CD14-positive monocyte (primary cell): ENCODE data around the gene CD1B. TPM values are rescaled to one million over a fixed set of nuclear protein-coding genes. Genes with fewer than 3 reads are reported as not detected.

ENCODE experiments used
- DNase-seq, 3 donors: peaks; one replicate each; pipeline ENCODE4 v3.0.0-alpha.2; 2011 to 2022
- H2AFZ ChIP-seq: 2 replicates; pipeline ENCODE4 v1.6.0; 2012; ENCODE audit warnings: mild to moderate bottlenecking, low read depth, low read length, inconsistent platforms; ENCODE audit not compliant: insufficient read depth, poor library complexity, severe bottlenecking
- H3K27ac ChIP-seq, 2 donors: 1 replicate in 1 of 2; 2 replicates in 1 of 2; pipeline ENCODE4 v1.5.1; 2012 to 2013; ENCODE audit warnings: low read length in 2 of 2, control low read depth in 1 of 2, inconsistent platforms in 1 of 2, low read depth in 1 of 2, mild to moderate bottlenecking in 1 of 2
- H3K27me3 ChIP-seq, 2 donors: one replicate each; pipeline versions ENCODE4 v1.6.0 to v1.6.1; 2011 to 2013; ENCODE audit warnings: low read length in 2 of 2; ENCODE audit not compliant: control insufficient read depth in 2 of 2, insufficient read depth in 2 of 2
- H3K36me3 ChIP-seq, 2 donors: replicated peaks in 1 of 2; 1 replicate in 1 of 2; 2 replicates in 1 of 2; pipeline versions ENCODE4 v1.5.1 to v1.6.1; 2012 to 2013; ENCODE audit warnings: low read length in 2 of 2, control low read depth in 1 of 2, inconsistent platforms in 1 of 2, mild to moderate bottlenecking in 1 of 2; ENCODE audit not compliant: insufficient read depth in 2 of 2, control insufficient read depth in 1 of 2
- H3K4me1 ChIP-seq, 2 donors: 1 replicate in 1 of 2; 2 replicates in 1 of 2; pipeline versions ENCODE4 v1.5.1 to v1.6.1; 2012 to 2013; ENCODE audit warnings: low read length in 2 of 2, control low read depth in 1 of 2, inconsistent platforms in 1 of 2, mild to moderate bottlenecking in 1 of 2, moderate library complexity in 1 of 2; ENCODE audit not compliant: insufficient read depth in 2 of 2, control insufficient read depth in 1 of 2
- H3K4me2 ChIP-seq: replicated peaks from 2 replicates; pipeline ENCODE3; 2012; ENCODE audit warnings: low read length, moderate library complexity, mild to moderate bottlenecking; ENCODE audit not compliant: poor library complexity, severe bottlenecking; ENCODE audit errors: extremely low read depth
- H3K4me3 ChIP-seq, 3 experiments: fragments of 200-600 bp in 1 of 3; sonication (generic) in 1 of 3; replicated peaks in 1 of 3; 1 replicate in 2 of 3; 2 replicates in 1 of 3; pipeline ENCODE4 v1.5.1; 2011 to 2013; ENCODE audit warnings: low read length in 3 of 3, mild to moderate bottlenecking in 3 of 3, control low read depth in 2 of 3, low read depth in 2 of 3, inconsistent platforms in 1 of 3, moderate library complexity in 1 of 3
- H3K79me2 ChIP-seq: 2 replicates; pipeline ENCODE4 v1.6.0; 2012; ENCODE audit warnings: mild to moderate bottlenecking, control low read depth, inconsistent platforms, low read length, moderate library complexity; ENCODE audit not compliant: insufficient read depth
- H3K9ac ChIP-seq: 2 replicates; pipeline ENCODE4 v1.6.0; 2017; ENCODE audit warnings: low read length, mild to moderate bottlenecking; ENCODE audit not compliant: insufficient read depth, poor library complexity, severe bottlenecking
- H3K9me3 ChIP-seq, 2 donors: replicated peaks in 1 of 2; 1 replicate in 1 of 2; 2 replicates in 1 of 2; pipeline versions ENCODE4 v1.5.1 to v1.6.1; 2012 to 2013; ENCODE audit warnings: low read length in 2 of 2, control low read depth in 1 of 2; ENCODE audit not compliant: control insufficient read depth in 1 of 2, insufficient read depth in 1 of 2
- H4K20me1 ChIP-seq: 2 replicates; pipeline ENCODE4 v1.6.0; 2012; ENCODE audit warnings: mild to moderate bottlenecking, low read length, control low read depth, moderate library complexity; ENCODE audit not compliant: insufficient read depth
- H3K27ac Mint-ChIP-seq, 7 donors: one replicate each; pipeline ENCODE4 v1.8.0; 2020; ENCODE audit warnings: mild to moderate bottlenecking in 7 of 7, mixed read lengths in 7 of 7, moderate library complexity in 6 of 7, inconsistent platforms in 2 of 7
- H3K27me3 Mint-ChIP-seq, 3 donors: one replicate each; pipeline ENCODE4 v1.8.0; 2021 to 2022; ENCODE audit warnings: low read depth in 3 of 3, mild to moderate bottlenecking in 3 of 3, mixed read lengths in 3 of 3, moderate library complexity in 3 of 3, inconsistent platforms in 1 of 3
- H3K36me3 Mint-ChIP-seq, 2 donors: one replicate each; pipeline ENCODE4 v1.8.0; 2020; ENCODE audit warnings: mixed read lengths in 2 of 2, inconsistent platforms in 1 of 2, mild to moderate bottlenecking in 1 of 2
- H3K4me1 Mint-ChIP-seq: one replicate; pipeline ENCODE4 v1.8.0; 2020; ENCODE audit warnings: mild to moderate bottlenecking, mixed read lengths
- H3K4me3 Mint-ChIP-seq, 2 donors: one replicate each; pipeline ENCODE4 v1.8.0; 2020; ENCODE audit warnings: mild to moderate bottlenecking in 2 of 2, mixed read lengths in 2 of 2, moderate library complexity in 1 of 2
- H3K9me3 Mint-ChIP-seq, 7 donors: one replicate each; pipeline ENCODE4 v1.8.0; 2020 to 2022; ENCODE audit warnings: mixed read lengths in 7 of 7, mild to moderate bottlenecking in 6 of 7, moderate library complexity in 6 of 7, inconsistent platforms in 2 of 7
- CTCF ChIP-seq: fragments of 200-600 bp; IDR thresholded peaks from one replicate; pipeline ENCODE4 v1.8.0; 2022; ENCODE audit warnings: antibody characterized with exemption, mild to moderate bottlenecking
- WGBS: methylation state at CpG from one replicate; pipeline ENCODE4 v1.1.5; 2013; ENCODE audit warnings: missing lambda C conversion rate; ENCODE audit not compliant: insufficient coverage; 5-methylcytosine and 5-hydroxymethylcytosine counted together
- intact Hi-C, 2 donors: fragments of 100-400 bp; cut with micrococcal nuclease; formaldehyde crosslinking; loops; one replicate each; pipeline versions ENCODE4 v1.15.0 to v1.15.1; 2023
- polyA plus RNA-seq, 3 donors: library from polyadenylated mRNA; depleted of rRNA in 1 of 3; unstranded in 2 of 3; stranded (reverse) in 1 of 3; fragments of 300-500 nt in 2 of 3; fragments of >200 nt in 1 of 3; fragmentation: Illumina TruSeq in 2 of 3; gene quantifications; 1 replicate in 2 of 3; 2 replicates in 1 of 3; pipeline ENCODE4 v1.2.3, GENCODE V29; 2012 to 2021

CD1B gene
- polyA plus RNA-seq, 3 donors = 1.3 to 2.7 (median 2.3) TPM

GRCh38 chr1:158323866-158324265 lies 7.5 kb downstream of the CD1B start:
- Mint-ChIP-seq H3K27ac (peak overlapping the region in 1 of 7 donors; percentile 43), H3K27me3 (peaks cover 12 to 17% (median 13%) of the 10 kb centered on the region in 3 donors), H3K4me1 (peaks cover 20% of the 10 kb centered on the region), H3K9me3 (peaks cover 4 to 14% (median 8%) of the 10 kb centered on the region in 7 donors), H3K4me3 (no peak overlapping the region), H3K36me3 (peaks cover 3 to 5% of the 10 kb centered on the region in 2 donors)
- peaks cover 36 to 43% of the 10 kb centered on the region in 2 donors for H3K4me1 ChIP-seq
- H2AFZ ChIP-seq = no peak overlapping the region
- H3K4me3 ChIP-seq = peak overlapping the region in 1 of 3 experiments; percentile 52
- peaks cover 3 to 14% of the 10 kb centered on the region in 2 donors for H3K27me3 ChIP-seq
- H4K20me1 ChIP-seq = no peaks in the 10 kb centered on the region
- H3K4me2 ChIP-seq = peak overlapping the region; percentile 60
- no CpG with 5 or more reads among the region's 1 CpG for WGBS
- no peak for TF ChIP-seq CTCF
- no peaks in the 10 kb centered on the region for H3K36me3 ChIP-seq
- no peak overlapping the region for H3K27ac ChIP-seq
- DNase-seq = no peak
- peaks cover 0 to 4% of the 10 kb centered on the region in 2 donors for H3K9me3 ChIP-seq
- intact Hi-C loops = no loop called here
- no peak overlapping the region for H3K9ac ChIP-seq
- H3K79me2 ChIP-seq = no peaks in the 10 kb centered on the region

GRCh38 chr1:158311066-158311465 lies 20.3 kb downstream of the CD1B start:
- peaks cover 2 to 25% (median 14%) of the 10 kb centered on the region in 7 donors for H3K9me3 Mint-ChIP-seq
- Histone ChIP-seq H3K27me3 (no peaks in the 10 kb centered on the region), H3K9ac (no peak overlapping the region), H3K4me2 (no peak overlapping the region), H3K36me3 (no peaks in the 10 kb centered on the region), H3K4me3 (no peak overlapping the region), H3K79me2 (no peaks in the 10 kb centered on the region), H3K27ac (no peak overlapping the region), H2AFZ (no peak overlapping the region), H3K4me1 (peaks cover 0 to 3% of the 10 kb centered on the region in 2 donors), H3K9me3 (peaks cover 0 to 5% of the 10 kb centered on the region in 2 donors), H4K20me1 (no peaks in the 10 kb centered on the region)
- no peak overlapping the region for H3K4me3 Mint-ChIP-seq
- H3K4me1 Mint-ChIP-seq = peaks cover 7% of the 10 kb centered on the region
- H3K27me3 Mint-ChIP-seq = peaks cover 4 to 17% (median 10%) of the 10 kb centered on the region in 3 donors
- WGBS = no CpG with 5 or more reads among the region's 2 CpGs
- intact Hi-C loops = no loop called here
- no peak for DNase-seq
- H3K36me3 Mint-ChIP-seq = no peaks in the 10 kb centered on the region
- H3K27ac Mint-ChIP-seq = no peak overlapping the region
- TF ChIP-seq CTCF = no peak
